GM12872 (cell line): ENCODE measurements around the gene WDR4.

Experiments
- CTCF ChIP-seq: IDR thresholded peaks from 3 replicates; pipeline ENCODE4 v1.5.1; 2011; ENCODE audit warnings: low read depth, mild to moderate bottlenecking, low read length, moderate library complexity; ENCODE audit not compliant: insufficient read depth

Gene WDR4

GRCh38 chr21:42799948-42800347 is 79.4 kb downstream of the WDR4 start:
- no peak for TF ChIP-seq CTCF

GRCh38 chr21:42799516-42799915 is 79.8 kb downstream of the WDR4 start:
- no peak for TF ChIP-seq CTCF
